Measurements from ENCODE around the gene FLT3. TPM values are rescaled to one million over a fixed set of nuclear protein-coding genes. Genes with fewer than 3 reads are reported as not detected.

FLT3 gene
- total RNA-seq, 2 donors from 2014 or later, result 0.81 to 1.1 TPM

DNA sequence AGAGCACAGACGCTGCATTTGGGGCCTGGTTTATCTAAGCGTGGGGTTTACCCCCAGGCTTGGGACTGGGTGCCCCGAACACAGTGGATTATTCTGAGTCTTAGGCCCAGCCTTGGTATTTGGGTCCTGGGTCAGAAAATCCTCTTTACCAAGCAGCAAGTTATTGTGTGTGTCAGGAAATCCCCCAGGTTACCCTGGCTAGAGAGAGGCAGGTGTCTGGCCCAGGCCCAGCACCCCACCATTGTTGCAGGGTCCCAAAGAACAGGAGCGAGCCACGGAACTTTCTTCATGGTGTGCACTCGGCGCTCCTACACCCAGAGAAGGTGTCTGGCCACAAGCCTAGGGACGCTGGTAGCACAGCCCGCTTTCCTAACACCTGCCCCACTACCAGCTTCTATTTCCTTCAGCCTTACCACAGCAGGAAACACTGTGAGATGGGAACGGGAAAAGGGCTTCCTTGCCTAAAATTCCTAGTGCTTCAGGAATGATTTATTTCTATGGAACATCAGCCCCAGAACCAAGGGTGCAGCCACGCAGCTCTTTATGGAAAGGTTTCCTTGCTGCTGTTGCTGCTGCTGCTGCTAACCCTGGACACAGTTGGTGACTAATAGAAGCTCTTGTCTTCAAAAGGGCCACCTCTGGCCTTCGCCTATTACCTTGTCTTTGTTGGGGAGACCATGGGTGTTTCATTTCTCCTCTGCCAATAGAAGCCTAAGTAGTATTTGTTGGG, 123.8 kb downstream of the FLT3 start:
- ATAC-seq (ENCODE audit: insufficient number of reproducible peaks, low FRiP score, low read depth), result no peak
- H3K9me3 ChIP-seq, result no peaks in the 10 kb centered on the region
- peaks cover 9% of the 10 kb centered on the region for H3K27me3 ChIP-seq (replicated peaks; ENCODE audit: insufficient read depth)
- H3K36me3 ChIP-seq, result no peaks in the 10 kb centered on the region
- H3K4me1 ChIP-seq (ENCODE audit: control insufficient read depth in 1 of 2, low read depth in 2 of 2), result peaks cover 8 to 32% of the 10 kb centered on the region in 2 donors
- no peak overlapping the region for H3K27ac ChIP-seq
- TF ChIP-seq, protein P1, sequence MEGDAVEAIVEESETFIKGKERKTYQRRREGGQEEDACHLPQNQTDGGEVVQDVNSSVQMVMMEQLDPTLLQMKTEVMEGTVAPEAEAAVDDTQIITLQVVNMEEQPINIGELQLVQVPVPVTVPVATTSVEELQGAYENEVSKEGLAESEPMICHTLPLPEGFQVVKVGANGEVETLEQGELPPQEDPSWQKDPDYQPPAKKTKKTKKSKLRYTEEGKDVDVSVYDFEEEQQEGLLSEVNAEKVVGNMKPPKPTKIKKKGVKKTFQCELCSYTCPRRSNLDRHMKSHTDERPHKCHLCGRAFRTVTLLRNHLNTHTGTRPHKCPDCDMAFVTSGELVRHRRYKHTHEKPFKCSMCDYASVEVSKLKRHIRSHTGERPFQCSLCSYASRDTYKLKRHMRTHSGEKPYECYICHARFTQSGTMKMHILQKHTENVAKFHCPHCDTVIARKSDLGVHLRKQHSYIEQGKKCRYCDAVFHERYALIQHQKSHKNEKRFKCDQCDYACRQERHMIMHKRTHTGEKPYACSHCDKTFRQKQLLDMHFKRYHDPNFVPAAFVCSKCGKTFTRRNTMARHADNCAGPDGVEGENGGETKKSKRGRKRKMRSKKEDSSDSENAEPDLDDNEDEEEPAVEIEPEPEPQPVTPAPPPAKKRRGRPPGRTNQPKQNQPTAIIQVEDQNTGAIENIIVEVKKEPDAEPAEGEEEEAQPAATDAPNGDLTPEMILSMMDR (IDR thresholded peaks at IDR 0.05), result no peak
- DNase-seq (ENCODE audit: low spot score), result no peak
- H3K4me3 ChIP-seq, result no peak overlapping the region

- Histone ChIP-seq H3K27me3 (replicated peaks; ENCODE audit: insufficient read depth) (peaks cover 9% of the 10 kb centered on the region), H3K27ac (no peak overlapping the region)
Observed at GRCh38 chr13:27975564-27976361, 124.6 kb downstream of the FLT3 start.

DNA sequence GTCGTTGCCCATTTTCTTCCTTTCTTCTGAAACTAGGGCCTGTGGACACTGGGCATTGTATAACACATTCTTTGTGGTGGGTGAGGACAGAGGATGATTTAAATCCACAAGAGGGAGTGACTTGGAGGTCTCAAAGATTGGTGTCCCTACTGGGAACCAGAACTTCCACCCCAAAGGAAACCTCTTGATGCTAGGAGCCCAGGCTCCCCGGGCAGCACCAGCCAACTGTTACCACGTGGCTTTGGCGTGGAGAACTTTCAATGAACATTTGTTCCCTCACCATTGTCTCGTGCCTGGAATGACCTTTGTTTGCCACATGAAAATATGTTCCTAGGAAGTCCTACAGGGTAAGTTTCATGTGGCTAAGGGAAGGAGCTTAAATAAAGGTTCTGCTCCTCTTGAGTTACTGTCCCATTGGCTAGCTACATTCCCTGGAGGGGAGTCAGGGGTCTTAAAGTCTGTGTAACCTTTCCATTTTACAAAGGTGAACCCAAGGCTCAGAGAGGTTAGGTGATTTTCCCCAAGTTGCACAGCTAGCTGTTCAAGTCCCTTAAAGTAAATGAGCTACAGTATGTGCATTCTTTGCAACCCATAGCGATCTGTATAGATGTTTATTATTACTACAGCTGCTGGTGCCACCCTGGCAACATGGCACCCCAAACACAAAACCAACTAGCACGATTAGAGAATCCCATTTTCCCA, 126.3 kb downstream of the FLT3 start:
- H3K9me3 ChIP-seq, result no peaks in the 10 kb centered on the region
- TF ChIP-seq, protein P1 (IDR thresholded peaks at IDR 0.05), result no peak
- no peak overlapping the region for H3K27ac ChIP-seq
- H3K27me3 ChIP-seq (replicated peaks; ENCODE audit: insufficient read depth), result peaks cover 13% of the 10 kb centered on the region
- ATAC-seq (ENCODE audit: insufficient number of reproducible peaks, low FRiP score, low read depth) (no peak), DNase-seq (ENCODE audit: low spot score) (no peak)
- H3K4me1 ChIP-seq (ENCODE audit: control insufficient read depth in 1 of 2, low read depth in 2 of 2), result peaks cover 3 to 17% of the 10 kb centered on the region in 2 donors
- H3K36me3 ChIP-seq, result no peaks in the 10 kb centered on the region
- no peak overlapping the region for H3K4me3 ChIP-seq

More at GRCh38 chr13:27975564-27976361, 124.6 kb downstream of the FLT3 start:
- Histone ChIP-seq H3K9me3 (no peaks in the 10 kb centered on the region), H3K36me3 (no peaks in the 10 kb centered on the region), H3K4me1 (ENCODE audit: control insufficient read depth in 1 of 2, low read depth in 2 of 2) (peaks cover 8 to 32% of the 10 kb centered on the region in 2 donors), H3K4me3 (no peak overlapping the region)
- TF ChIP-seq, protein P1 (IDR thresholded peaks at IDR 0.05), result no peak
- DNase-seq (ENCODE audit: low spot score) (no peak), ATAC-seq (ENCODE audit: insufficient number of reproducible peaks, low FRiP score, low read depth) (no peak)

GRCh38 chr13:27973291-27973690, 127.1 kb downstream of the FLT3 start:
- H3K4me1 ChIP-seq (ENCODE audit: control insufficient read depth in 1 of 2, low read depth in 2 of 2), result peaks cover 1 to 17% of the 10 kb centered on the region in 2 donors
- peaks cover 7% of the 10 kb centered on the region for H3K27me3 ChIP-seq (replicated peaks; ENCODE audit: insufficient read depth)
- no peak for DNase-seq (ENCODE audit: low spot score)
- H3K9me3 ChIP-seq, result no peaks in the 10 kb centered on the region
- no peak for ATAC-seq (ENCODE audit: insufficient number of reproducible peaks, low FRiP score, low read depth)
- no peak overlapping the region for H3K27ac ChIP-seq
- no peak overlapping the region for H3K4me3 ChIP-seq
- no peaks in the 10 kb centered on the region for H3K36me3 ChIP-seq
- TF ChIP-seq, protein P1 (IDR thresholded peaks at IDR 0.05), result no peak

DNA sequence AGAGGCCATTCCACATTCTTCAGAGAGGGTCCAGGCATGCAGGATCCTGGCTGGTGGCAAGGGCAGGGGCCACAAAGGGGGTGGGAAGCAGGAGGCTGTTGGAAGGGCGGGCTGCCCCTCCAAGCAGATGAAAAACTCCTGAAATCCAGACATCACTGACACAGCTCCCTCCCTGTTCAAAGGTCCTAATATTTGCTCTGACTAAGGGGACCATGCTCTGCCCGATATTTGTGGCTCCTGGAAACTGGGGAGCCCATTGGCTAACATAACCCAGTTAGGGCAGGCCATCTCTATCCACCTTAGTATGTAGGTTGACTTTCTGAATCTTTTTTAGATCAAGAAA, 127.9 kb downstream of the FLT3 start:
- ATAC-seq (ENCODE audit: insufficient number of reproducible peaks, low FRiP score, low read depth) (no peak), DNase-seq (ENCODE audit: low spot score) (no peak)
- Histone ChIP-seq H3K36me3 (no peaks in the 10 kb centered on the region), H3K27ac (no peak overlapping the region), H3K4me3 (no peak overlapping the region), H3K4me1 (ENCODE audit: control insufficient read depth in 1 of 2, low read depth in 2 of 2) (peaks cover 4 to 21% of the 10 kb centered on the region in 2 donors), H3K9me3 (no peaks in the 10 kb centered on the region), H3K27me3 (replicated peaks; ENCODE audit: insufficient read depth) (peaks cover 7% of the 10 kb centered on the region)
- TF ChIP-seq, protein P1 (IDR thresholded peaks at IDR 0.05), result no peak
